HCT116 (cell line): ENCODE measurements around the gene CTDSPL2. TPM values are rescaled to one million over a fixed set of nuclear protein-coding genes. Genes with fewer than 3 reads are reported as not detected.

Experiments
- ATAC-seq: fragments of 200-7000 bp; cut with Tn5 transposase; 2 replicates; pipeline ENCODE4 v1.9.1; 2020; ENCODE audit warnings: mild to moderate bottlenecking, moderate library complexity
- BruUV-seq: library from RNA; stranded (reverse); fragments of 400-500 nt; replicated peaks from 2 replicates; lab custom pipeline; 2021; lab: Mats Ljungman, UMichigan
- CTCF ChIA-PET: fragments of 300-600 bp; sonication (Branson Sonifier 250); formaldehyde crosslinking; loops from one replicate; lab custom pipeline; 2021; ENCODE audit warnings: antibody characterized with exemption; lab: Charles Lee
- POLR2A ChIA-PET: fragments of 300-600, 350-600 bp; sonication (Branson Sonifier 250); formaldehyde crosslinking; loops from one replicate; lab custom pipeline; 2021; ENCODE audit warnings: antibody characterized with exemption; lab: Charles Lee
- RAD21 ChIA-PET, 2 experiments: fragments of 300-600 bp; sonication (Branson Sonifier 250); formaldehyde crosslinking; loops; one replicate each; lab custom pipeline; 2023; ENCODE audit warnings: low total read pairs in 2 of 2; ENCODE audit not compliant: uncharacterized antibody in 2 of 2, unreplicated experiment in 2 of 2, low non-redundant PET in 1 of 2; lab: Charles Lee
- DNase-seq: peaks from one replicate; pipeline ENCODE4 v3.0.0-alpha.2; 2010; ENCODE audit warnings: low read depth, low spot score
- H2AFZ ChIP-seq: fragments of 200-600 bp; shearing (Covaris generic), sonication (generic); 2 replicates; pipeline ENCODE4 v1.6.1; 2017; ENCODE audit warnings: low read depth, mixed run types, mixed read lengths, antibody characterized with exemption, low read length; ENCODE audit not compliant: poor library complexity, severe bottlenecking
- H3K27ac ChIP-seq: 2 replicates; pipeline ENCODE4 v1.5.1; 2012; ENCODE audit warnings: low read depth, low read length
- H3K27me3 ChIP-seq: fragments of 200-600 bp; sonication (generic); 2 replicates; pipeline ENCODE4 v1.6.1; 2016; ENCODE audit warnings: mixed run types, low read length, mixed read lengths; ENCODE audit not compliant: insufficient read depth
- H3K36me3 ChIP-seq, 2 experiments: fragments of 200-500 bp in 1 of 2; fragments of 200-600 bp in 1 of 2; sonication (Bioruptor generic) in 1 of 2; sonication (generic) in 1 of 2; 2 replicates each; pipeline versions ENCODE4 v1.5.1 to v1.6.1; 2014 to 2016; ENCODE audit warnings: low read length in 2 of 2, inconsistent platforms in 1 of 2, mixed read lengths in 1 of 2, mixed run types in 1 of 2; ENCODE audit not compliant: insufficient read depth in 2 of 2, control insufficient read depth in 1 of 2
- H3K4me1 ChIP-seq, 2 experiments: fragments of 200-600 bp in 1 of 2; sonication (generic) in 1 of 2; 2 replicates each; pipeline versions ENCODE4 v1.5.1 to v1.6.1; 2012 to 2017; ENCODE audit warnings: low read length in 2 of 2, inconsistent platforms in 1 of 2, mild to moderate bottlenecking in 1 of 2, mixed read lengths in 1 of 2, mixed run types in 1 of 2, moderate library complexity in 1 of 2; ENCODE audit not compliant: insufficient read depth in 2 of 2, control insufficient read depth in 1 of 2
- H3K4me2 ChIP-seq: fragments of 200-600 bp; sonication (generic); 2 replicates; pipeline ENCODE4 v1.6.1; 2017; ENCODE audit warnings: mixed run types, low read length, mixed read lengths
- H3K4me3 ChIP-seq, 2 experiments: fragments of 200-600 bp in 1 of 2; sonication (generic) in 1 of 2; replicated peaks in 1 of 2; 2 replicates each; pipeline ENCODE4 v1.5.1; 2011 to 2016; ENCODE audit warnings: low read length in 2 of 2, control low read depth in 1 of 2, low read depth in 1 of 2, mild to moderate bottlenecking in 1 of 2, mixed read lengths in 1 of 2, mixed run types in 1 of 2
- H3K79me2 ChIP-seq: fragments of 200-600 bp; sonication (generic); 2 replicates; pipeline ENCODE4 v1.6.1; 2017; ENCODE audit warnings: mild to moderate bottlenecking, mixed run types, low read length, moderate library complexity, mixed read lengths; ENCODE audit not compliant: insufficient read depth
- H3K9ac ChIP-seq: fragments of 200-600 bp; sonication (generic); 2 replicates; pipeline ENCODE4 v1.6.1; 2016; ENCODE audit warnings: low read length, mixed read lengths
- H3K9me2 ChIP-seq: fragments of 200-600 bp; sonication (generic), shearing (Covaris generic); 2 replicates; pipeline ENCODE4 v1.6.1; 2017; ENCODE audit warnings: mixed run types, mild to moderate bottlenecking, moderate library complexity; ENCODE audit not compliant: insufficient read depth
- H3K9me3 ChIP-seq, 2 experiments: fragments of 200-500 bp in 1 of 2; fragments of 200-600 bp in 1 of 2; sonication (Bioruptor generic) in 1 of 2; sonication (generic) in 1 of 2; 2 replicates each; pipeline ENCODE4 v1.6.1; 2014 to 2017; ENCODE audit warnings: low read length in 2 of 2, mixed read lengths in 2 of 2, inconsistent platforms in 1 of 2, low read depth in 1 of 2, mild to moderate bottlenecking in 1 of 2, mixed run types in 1 of 2, moderate library complexity in 1 of 2; ENCODE audit not compliant: control insufficient read depth in 1 of 2, insufficient read depth in 1 of 2
- H4K20me1 ChIP-seq: fragments of 200-600 bp; sonication (generic), shearing (Covaris generic); 2 replicates; pipeline ENCODE4 v1.6.1; 2017; ENCODE audit warnings: mixed run types, mild to moderate bottlenecking, moderate library complexity; ENCODE audit not compliant: insufficient read depth
- ATF3 ChIP-seq: IDR thresholded peaks from 2 replicates; pipeline ENCODE4 v1.6.1; 2012
- CEBPB ChIP-seq: IDR thresholded peaks from 2 replicates; pipeline ENCODE4 v1.6.1; 2012; ENCODE audit warnings: low read depth
- CTCF ChIP-seq, 3 experiments: fragments of 200-600 bp in 1 of 3; sonication (generic) in 1 of 3; IDR thresholded peaks in 2 of 3; conservative IDR thresholded peaks in 1 of 3; 2 replicates each; pipeline ENCODE4 v1.5.1; 2012 to 2017; ENCODE audit warnings: low read depth in 2 of 3, low read length in 2 of 3, antibody characterized with exemption in 1 of 3, borderline replicate concordance in 1 of 3, control low read depth in 1 of 3, mild to moderate bottlenecking in 1 of 3, mixed read lengths in 1 of 3, mixed run types in 1 of 3, moderate library complexity in 1 of 3; ENCODE audit not compliant: insufficient read depth in 1 of 3
- EGR1 ChIP-seq: IDR thresholded peaks from 2 replicates; pipeline ENCODE4 v1.6.1; 2012; ENCODE audit warnings: low read depth
- ELF1 ChIP-seq: IDR thresholded peaks from 2 replicates; pipeline ENCODE4 v1.6.1; 2012; ENCODE audit warnings: low read depth, borderline replicate concordance
- EZH2 ChIP-seq: fragments of 200-600 bp; sonication (generic); IDR thresholded peaks from 2 replicates; pipeline ENCODE4 v1.6.1; 2017; ENCODE audit warnings: antibody characterized with exemption, mixed run types
- EZH2phosphoT487 ChIP-seq: fragments of 200-600 bp; IDR thresholded peaks from 2 replicates; pipeline ENCODE4 v1.6.1; 2018; ENCODE audit warnings: antibody characterized with exemption, borderline replicate concordance
- MAX ChIP-seq: IDR thresholded peaks from 2 replicates; pipeline ENCODE4 v1.6.1; 2012
- POLR2A ChIP-seq: IDR thresholded peaks from 2 replicates; pipeline ENCODE4 v1.7.0; 2011; ENCODE audit warnings: borderline replicate concordance; ENCODE audit not compliant: insufficient read depth, insufficient read length; ENCODE audit errors: extremely low read depth
- POLR2AphosphoS5 ChIP-seq: IDR thresholded peaks from 2 replicates; pipeline ENCODE4 v1.6.1; 2011; ENCODE audit warnings: mild to moderate bottlenecking, low read depth, low read length, moderate library complexity
- RAD21 ChIP-seq: IDR thresholded peaks from 2 replicates; pipeline ENCODE4 v1.6.1; 2012; ENCODE audit warnings: low read depth, mild to moderate bottlenecking
- REST ChIP-seq: IDR thresholded peaks from 2 replicates; pipeline ENCODE4 v1.6.1; 2012; ENCODE audit warnings: low read depth
- SP1 ChIP-seq: IDR thresholded peaks from 2 replicates; pipeline ENCODE4 v1.6.1; 2012; ENCODE audit warnings: low read depth
- SRF ChIP-seq: IDR thresholded peaks from 2 replicates; pipeline ENCODE4 v1.6.1; 2012; ENCODE audit warnings: low read depth
- TCF7L2 ChIP-seq: IDR thresholded peaks from 2 replicates; pipeline ENCODE4 v1.7.0; 2011; ENCODE audit warnings: borderline replicate concordance, inconsistent platforms; ENCODE audit not compliant: insufficient read depth, insufficient read length; ENCODE audit errors: extremely low read depth
- YY1 ChIP-seq: IDR thresholded peaks from 2 replicates; pipeline ENCODE4 v1.6.1; 2011; ENCODE audit warnings: low read length, low read depth, moderate library complexity, mild to moderate bottlenecking; ENCODE audit not compliant: insufficient replicate concordance; ENCODE audit errors: extremely low read depth
- ZBTB33 ChIP-seq: IDR thresholded peaks from 2 replicates; pipeline ENCODE4 v1.6.1; 2011; ENCODE audit warnings: mild to moderate bottlenecking, low read length, moderate library complexity; ENCODE audit not compliant: insufficient replicate concordance; ENCODE audit errors: extremely low read depth
- ZFX ChIP-seq: fragments of 450-650 bp; IDR thresholded peaks from 2 replicates; pipeline ENCODE4 v1.6.1; 2017
- ZNF274 ChIP-seq: fragments of 200-500 bp; sonication (Bioruptor generic); IDR thresholded peaks from 2 replicates; pipeline ENCODE4 v1.6.1; 2014; ENCODE audit warnings: mild to moderate bottlenecking, low read depth, low read length, inconsistent platforms
- intact Hi-C: fragments of 100-400 bp; cut with micrococcal nuclease; formaldehyde crosslinking; loops from 2 replicates; pipeline ENCODE4 v1.10.0; 2022
- total RNA-seq: library from RNA; stranded (reverse); gene quantifications from one replicate; pipeline ENCODE4 v1.2.1, GENCODE V29; 2021; ENCODE audit not compliant: unreplicated experiment

CTDSPL2 gene
- total RNA-seq, 1 experiment from 2014 or later = 56.0 TPM

- peaks cover 7 to 16% of the 10 kb centered on the region in 2 experiments; a peak in 2 of 4 replicates for H3K36me3 ChIP-seq
- ChIA-PET CTCF (no interaction called here), POLR2A (interaction anchor here (1.2 kb wide), 1 partner anchor 10 kb away, joined by 3 read pairs; the partner anchor contains the start of gene EIF3J), RAD21 (no interaction called here)
- H3K4me2 ChIP-seq = no peak overlapping the region
- H2AFZ ChIP-seq = no peak overlapping the region
- ATAC-seq (no peak), DNase-seq (no peak)
- no peak for TF ChIP-seq SRF
- no peak for TF ChIP-seq ZBTB33
- no peak for TF ChIP-seq ZNF274
- no peak for TF ChIP-seq SP1
- no peak for TF ChIP-seq YY1
- no peak for TF ChIP-seq ZFX
- no peak for TF ChIP-seq RAD21
- TF ChIP-seq EZH2phosphoT487 = no peak
- no peak for TF ChIP-seq EGR1
- no peak for TF ChIP-seq POLR2AphosphoS5
- no peak for TF ChIP-seq REST
- TF ChIP-seq POLR2A = no peak
- no peak for TF ChIP-seq ELF1
- TF ChIP-seq MAX = no peak
- TF ChIP-seq CEBPB = no peak
- TF ChIP-seq CTCF (IDR thresholded peaks at IDR 0.05 in 2 of 3, conservative IDR thresholded peaks at IDR 0.05 in 1 of 3; ENCODE audit: borderline replicate concordance in 1 of 3, insufficient read depth in 1 of 3, low read depth in 2 of 3, low read length in 2 of 3) = no peak
- TF ChIP-seq TCF7L2 = no peak
- no peak for TF ChIP-seq EZH2
- no peak for TF ChIP-seq ATF3
- no peak overlapping the region for H3K9ac ChIP-seq
- H3K4me1 ChIP-seq = no peaks in the 10 kb centered on the region
- no TSS peak for BruUV-seq
- H3K27ac ChIP-seq = no peak overlapping the region
- no peaks in the 10 kb centered on the region for H3K9me2 ChIP-seq
- no peak overlapping the region for H3K4me3 ChIP-seq
- intact Hi-C loops = no loop called here
- no peaks in the 10 kb centered on the region for H3K27me3 ChIP-seq
- no peaks in the 10 kb centered on the region for H4K20me1 ChIP-seq
- no peaks in the 10 kb centered on the region for H3K79me2 ChIP-seq
- no peaks in the 10 kb centered on the region for H3K9me3 ChIP-seq
Observed at GRCh38 chr15:44527241-44527640, 99.8 kb downstream of the CTDSPL2 start.
